ENCODE measurements around the gene EID1.

GRCh38 chr15:48913141-48913540 lies 35.2 kb downstream of the EID1 start:
- TF ChIP-seq POLR2A (IDR thresholded peaks at IDR 0.05; ENCODE audit: low read depth, low read length) = no peak
- no peak for TF ChIP-seq POLR2AphosphoS5 (IDR thresholded peaks at IDR 0.05; ENCODE audit: low read depth, low read length)
